ENCODE results near the gene LRRC9. TPM values are rescaled to one million over a fixed set of nuclear protein-coding genes. Genes with fewer than 3 reads are reported as not detected.

LRRC9 gene
- total and polyA plus RNA-seq, 2 donors (not counting 3 experiments of a cell fraction or from before 2014, with no cell fraction given), result not detected

GRCh38 chr14:60003991-60004390 lies 84.0 kb downstream of the LRRC9 start:
- no peak overlapping the region for H3K4me3 ChIP-seq (replicated peaks in 1 of 3; ENCODE audit: insufficient read depth in 1 of 3, low read depth in 1 of 3, low read length in 3 of 3)
- ChIA-PET POLR2A (no interaction called here), CTCF (interaction anchor here (0.7 to 1.8 kb wide), 2 partner anchors 41 to 180 kb away, joined by 3 to 6 read pairs; no protein-coding TSS in a partner anchor)
- H3K9ac ChIP-seq (replicated peaks; ENCODE audit: extremely low read depth, insufficient read depth, low read length), result no peak overlapping the region
- dilution Hi-C loops (cut with MboI; ENCODE audit: extremely low pct_ligation_motif_present, low sequenced_read_pairs), result no loop called here
- no peak for FAIRE-seq
- no peaks in the 10 kb centered on the region for H4K20me1 ChIP-seq (replicated peaks; ENCODE audit: control insufficient read depth, extremely low read depth, insufficient read depth, low read length)
- intact Hi-C loops (cut with micrococcal nuclease), result no loop called here
- no peak overlapping the region for H3K4me2 ChIP-seq (ENCODE audit: insufficient read depth, low read length)
- TF ChIP-seq FOS (IDR thresholded peaks at IDR 0.05; ENCODE audit: borderline replicate concordance, insufficient read depth, low read length) (no peak), MAX (IDR thresholded peaks at IDR 0.05; ENCODE audit: insufficient read depth, insufficient read length) (no peak), POLR2AphosphoS5 (IDR thresholded peaks at IDR 0.05; ENCODE audit: insufficient read depth, low read depth, low read length) (no peak), JUN (IDR thresholded peaks at IDR 0.05; ENCODE audit: borderline replicate concordance, insufficient read depth, insufficient read length, low read depth) (no peak), MYC (IDR thresholded peaks at IDR 0.05; ENCODE audit: low read depth, low read length) (no peak), EZH2 (IDR thresholded peaks at IDR 0.05; ENCODE audit: borderline replicate concordance, low read depth, low read length, severe bottlenecking) (no peak), GATA2 (IDR thresholded peaks at IDR 0.05; ENCODE audit: insufficient read depth, insufficient read length, low read depth, low read length) (no peak), POLR2A (IDR thresholded peaks at IDR 0.05; ENCODE audit: low read depth, low read length) (no peak)
- TF ChIP-seq, protein P1, sequence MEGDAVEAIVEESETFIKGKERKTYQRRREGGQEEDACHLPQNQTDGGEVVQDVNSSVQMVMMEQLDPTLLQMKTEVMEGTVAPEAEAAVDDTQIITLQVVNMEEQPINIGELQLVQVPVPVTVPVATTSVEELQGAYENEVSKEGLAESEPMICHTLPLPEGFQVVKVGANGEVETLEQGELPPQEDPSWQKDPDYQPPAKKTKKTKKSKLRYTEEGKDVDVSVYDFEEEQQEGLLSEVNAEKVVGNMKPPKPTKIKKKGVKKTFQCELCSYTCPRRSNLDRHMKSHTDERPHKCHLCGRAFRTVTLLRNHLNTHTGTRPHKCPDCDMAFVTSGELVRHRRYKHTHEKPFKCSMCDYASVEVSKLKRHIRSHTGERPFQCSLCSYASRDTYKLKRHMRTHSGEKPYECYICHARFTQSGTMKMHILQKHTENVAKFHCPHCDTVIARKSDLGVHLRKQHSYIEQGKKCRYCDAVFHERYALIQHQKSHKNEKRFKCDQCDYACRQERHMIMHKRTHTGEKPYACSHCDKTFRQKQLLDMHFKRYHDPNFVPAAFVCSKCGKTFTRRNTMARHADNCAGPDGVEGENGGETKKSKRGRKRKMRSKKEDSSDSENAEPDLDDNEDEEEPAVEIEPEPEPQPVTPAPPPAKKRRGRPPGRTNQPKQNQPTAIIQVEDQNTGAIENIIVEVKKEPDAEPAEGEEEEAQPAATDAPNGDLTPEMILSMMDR (IDR thresholded peaks at IDR 0.05; ENCODE audit: extremely low read depth in 1 of 2, insufficient read depth in 1 of 2, low read depth in 1 of 2, low read length in 2 of 2), result no peak
- H3K9me3 ChIP-seq (replicated peaks; ENCODE audit: control insufficient read depth, insufficient read depth, low read length), result no peaks in the 10 kb centered on the region
- no peak for DNase-seq (ENCODE audit: low read depth, low spot score)
- no peaks in the 10 kb centered on the region for H3K9me1 ChIP-seq (replicated peaks; ENCODE audit: control insufficient read depth, extremely low read depth, insufficient read depth, low read length)
- H3K4me1 ChIP-seq (ENCODE audit: control insufficient read depth, extremely low read depth, insufficient read depth, low read length), result no peaks in the 10 kb centered on the region
- H3K27ac ChIP-seq (ENCODE audit: insufficient read depth, low read depth, low read length), result no peak overlapping the region
- no TSS peak for BruUV-seq (replicated peaks)
- no peaks in the 10 kb centered on the region for H3K36me3 ChIP-seq (ENCODE audit: control insufficient read depth in 2 of 2, extremely low read depth in 1 of 2, insufficient read depth in 2 of 2, low read length in 2 of 2)
- no peaks in the 10 kb centered on the region for H3K79me2 ChIP-seq (ENCODE audit: control insufficient read depth, insufficient read depth, low read length)
- peaks cover 0 to 4% of the 10 kb centered on the region in 2 experiments for H3K27me3 ChIP-seq (ENCODE audit: control insufficient read depth in 2 of 2, insufficient read depth in 2 of 2, low read length in 2 of 2)
- no peak overlapping the region for H2AFZ ChIP-seq (ENCODE audit: low read depth, low read length)
